Neural crest cell (in vitro differentiated cells): Measurements from ENCODE around the gene SVBP. TPM values are rescaled to one million over a fixed set of nuclear protein-coding genes. Genes with fewer than 3 reads are reported as not detected.

Experiments used
- DNase-seq: peaks from one replicate; pipeline ENCODE4 v3.0.0; 2021; ENCODE audit warnings: low read depth, mixed read lengths, low spot score
- H3K27ac Mint-ChIP-seq: one replicate; pipeline ENCODE4 v1.8.0; 2021; ENCODE audit warnings: mild to moderate bottlenecking, mixed read lengths; ENCODE audit not compliant: unreplicated experiment
- H3K27me3 Mint-ChIP-seq: 2 replicates; pipeline ENCODE4 v1.8.0; 2021; ENCODE audit warnings: low read depth, mild to moderate bottlenecking, mixed read lengths
- H3K36me3 Mint-ChIP-seq: 2 replicates; pipeline ENCODE4 v1.8.0; 2021; ENCODE audit warnings: low read depth, mild to moderate bottlenecking, mixed read lengths
- H3K4me1 Mint-ChIP-seq: 2 replicates; pipeline ENCODE4 v1.8.0; 2021; ENCODE audit warnings: mixed read lengths
- H3K4me3 Mint-ChIP-seq: one replicate; pipeline ENCODE4 v1.8.0; 2021; ENCODE audit warnings: mild to moderate bottlenecking, mixed read lengths
- H3K9me3 Mint-ChIP-seq: 2 replicates; pipeline ENCODE4 v1.8.0; 2021; ENCODE audit warnings: mixed read lengths
- total RNA-seq: library from RNA; stranded (reverse); gene quantifications from 2 replicates; pipeline ENCODE4 v1.2.1, GENCODE V29; 2021
- TF ChIP-seq, protein P1 (sequence below): fragments of 200-600 bp; sonication (generic); conservative IDR thresholded peaks from 2 replicates; pipeline ENCODE4 v1.5.0; 2021; ENCODE audit warnings: antibody characterized with exemption, mild to moderate bottlenecking

Gene SVBP
- total RNA-seq, 1 donor from 2014 or later: 46.5 TPM

GRCh38 chr1:42784547-42784945 is 32.7 kb downstream of the SVBP start:
- no peak overlapping the region for H3K4me3 Mint-ChIP-seq
- no peak for DNase-seq
- peaks cover 9% of the 10 kb centered on the region for H3K36me3 Mint-ChIP-seq
- H3K27me3 Mint-ChIP-seq: no peaks in the 10 kb centered on the region
- H3K27ac Mint-ChIP-seq: peak overlapping the region; percentile 52
- H3K4me1 Mint-ChIP-seq: no peaks in the 10 kb centered on the region
- TF ChIP-seq, protein P1, sequence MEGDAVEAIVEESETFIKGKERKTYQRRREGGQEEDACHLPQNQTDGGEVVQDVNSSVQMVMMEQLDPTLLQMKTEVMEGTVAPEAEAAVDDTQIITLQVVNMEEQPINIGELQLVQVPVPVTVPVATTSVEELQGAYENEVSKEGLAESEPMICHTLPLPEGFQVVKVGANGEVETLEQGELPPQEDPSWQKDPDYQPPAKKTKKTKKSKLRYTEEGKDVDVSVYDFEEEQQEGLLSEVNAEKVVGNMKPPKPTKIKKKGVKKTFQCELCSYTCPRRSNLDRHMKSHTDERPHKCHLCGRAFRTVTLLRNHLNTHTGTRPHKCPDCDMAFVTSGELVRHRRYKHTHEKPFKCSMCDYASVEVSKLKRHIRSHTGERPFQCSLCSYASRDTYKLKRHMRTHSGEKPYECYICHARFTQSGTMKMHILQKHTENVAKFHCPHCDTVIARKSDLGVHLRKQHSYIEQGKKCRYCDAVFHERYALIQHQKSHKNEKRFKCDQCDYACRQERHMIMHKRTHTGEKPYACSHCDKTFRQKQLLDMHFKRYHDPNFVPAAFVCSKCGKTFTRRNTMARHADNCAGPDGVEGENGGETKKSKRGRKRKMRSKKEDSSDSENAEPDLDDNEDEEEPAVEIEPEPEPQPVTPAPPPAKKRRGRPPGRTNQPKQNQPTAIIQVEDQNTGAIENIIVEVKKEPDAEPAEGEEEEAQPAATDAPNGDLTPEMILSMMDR: no peak
- no peaks in the 10 kb centered on the region for H3K9me3 Mint-ChIP-seq

DNA sequence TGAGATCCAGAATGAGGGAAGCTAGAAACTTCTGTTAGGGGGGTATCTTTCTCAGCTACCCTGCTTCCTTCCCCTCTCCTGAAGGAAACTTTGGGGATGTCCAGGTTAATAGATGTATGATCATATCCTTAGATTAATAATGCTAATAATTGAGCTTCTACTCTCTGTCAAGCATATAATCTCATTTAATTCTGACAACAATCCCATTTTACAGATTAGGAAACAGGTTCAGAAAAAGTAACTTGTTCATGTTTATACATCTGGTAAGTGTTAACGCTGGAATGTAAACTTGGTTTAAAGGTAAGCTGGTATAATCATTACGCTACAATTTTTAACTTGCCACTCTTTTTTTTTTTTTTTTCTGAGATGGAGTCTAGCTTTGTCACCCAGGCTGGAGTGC is 34.1 kb downstream of the SVBP start:
- no peak overlapping the region for H3K4me3 Mint-ChIP-seq
- H3K9me3 Mint-ChIP-seq: no peaks in the 10 kb centered on the region
- H3K4me1 Mint-ChIP-seq: no peaks in the 10 kb centered on the region
- no peak overlapping the region for H3K27ac Mint-ChIP-seq
- no peak for DNase-seq
- H3K36me3 Mint-ChIP-seq: peaks cover 9% of the 10 kb centered on the region
- TF ChIP-seq, protein P1: no peak
- no peaks in the 10 kb centered on the region for H3K27me3 Mint-ChIP-seq

DNA sequence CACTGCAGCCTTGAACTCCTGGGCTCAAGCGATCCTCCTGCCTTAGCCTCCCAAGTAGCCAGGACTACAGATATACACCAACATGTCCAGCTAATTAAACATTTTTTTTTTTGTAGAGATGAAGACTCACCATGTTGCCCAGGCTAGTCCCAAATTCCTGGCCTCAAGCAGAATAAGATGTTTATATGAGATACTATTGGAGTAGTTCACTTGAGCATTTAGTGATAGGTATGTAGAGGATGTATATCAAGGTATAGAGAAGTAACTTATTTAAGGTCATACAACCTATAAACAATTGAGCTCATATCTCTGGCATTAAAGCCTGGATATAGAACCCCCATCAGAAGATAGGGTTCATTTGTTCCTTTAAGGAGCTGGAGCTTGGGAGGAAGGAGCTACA is 37.0 kb downstream of the SVBP start:
- no peaks in the 10 kb centered on the region for H3K4me1 Mint-ChIP-seq
- peaks cover 12% of the 10 kb centered on the region for H3K36me3 Mint-ChIP-seq
- H3K9me3 Mint-ChIP-seq: no peaks in the 10 kb centered on the region
- H3K4me3 Mint-ChIP-seq: no peak overlapping the region
- H3K27me3 Mint-ChIP-seq: no peaks in the 10 kb centered on the region
- no peak for DNase-seq
- TF ChIP-seq, protein P1: no peak
- H3K27ac Mint-ChIP-seq: no peak overlapping the region

DNA sequence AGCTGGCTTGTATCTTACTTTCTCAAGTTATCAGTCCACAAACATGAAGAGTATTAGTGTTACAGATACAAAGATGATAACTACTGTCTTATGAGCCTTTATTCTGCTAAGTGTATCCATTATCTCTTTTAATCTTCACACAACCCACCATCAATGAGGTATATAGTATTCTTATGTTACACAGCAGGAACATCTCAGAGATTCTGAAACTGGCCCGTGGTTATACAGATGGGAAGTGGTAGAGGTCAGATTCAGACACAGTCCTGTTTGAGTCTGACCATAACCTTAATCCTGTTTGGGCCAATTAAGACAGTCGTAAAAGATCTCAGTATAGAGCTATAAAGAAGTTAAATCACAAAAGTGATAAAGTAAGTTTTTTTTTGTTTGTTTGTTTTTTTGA is 37.5 kb downstream of the SVBP start:
- H3K27ac Mint-ChIP-seq: no peak overlapping the region
- TF ChIP-seq, protein P1: no peak
- no peaks in the 10 kb centered on the region for H3K27me3 Mint-ChIP-seq
- DNase-seq: no peak
- peaks cover 17% of the 10 kb centered on the region for H3K36me3 Mint-ChIP-seq
- H3K4me1 Mint-ChIP-seq: no peaks in the 10 kb centered on the region
- H3K9me3 Mint-ChIP-seq: no peaks in the 10 kb centered on the region
- no peak overlapping the region for H3K4me3 Mint-ChIP-seq

- TF ChIP-seq, protein P1: peak; percentile 71
- Mint-ChIP-seq H3K27me3 (no peaks in the 10 kb centered on the region), H3K4me3 (no peak overlapping the region), H3K27ac (no peak overlapping the region), H3K4me1 (no peaks in the 10 kb centered on the region), H3K36me3 (peaks cover 18% of the 10 kb centered on the region), H3K9me3 (no peaks in the 10 kb centered on the region)
- peak; percentile 46 for DNase-seq
Measured at GRCh38 chr1:42777852-42778251, 39.3 kb downstream of the SVBP start.

- DNase-seq: no peak
- Mint-ChIP-seq H3K27me3 (no peaks in the 10 kb centered on the region), H3K4me1 (peaks cover 3% of the 10 kb centered on the region), H3K4me3 (no peak overlapping the region), H3K27ac (no peak overlapping the region), H3K9me3 (no peaks in the 10 kb centered on the region), H3K36me3 (peaks cover 15% of the 10 kb centered on the region)
- TF ChIP-seq, protein P1: no peak
Measured at GRCh38 chr1:42776502-42776901, 40.7 kb downstream of the SVBP start.
